A549 (cell line): ENCODE data around the gene STXBP6. TPM values are rescaled to one million over a fixed set of nuclear protein-coding genes. Genes with fewer than 3 reads are reported as not detected.
"Not testable (repeated sequence)": the region's sequence is repeated elsewhere in the genome, so short reads cannot be mapped to it uniquely, and the experiment has no call there.

Source experiments
- ATAC-seq, 2 experiments: fragments of 200-7000 bp in 1 of 2; fragments of >200 bp in 1 of 2; cut with Nextera tagmentation in 1 of 2; cut with Tn5 transposase in 1 of 2; 3 replicates each; pipeline versions ENCODE4 v1.8.0 to v1.9.1; 2018 to 2020; ENCODE audit warnings: mild to moderate bottlenecking in 1 of 2, moderate library complexity in 1 of 2
- CTCF ChIA-PET: fragments of 300-600 bp; sonication (Branson Sonifier 250); formaldehyde crosslinking; extraction: SDS; loops from one replicate; lab custom pipeline; 2021; ENCODE audit warnings: antibody characterized with exemption, inconsistent platforms; lab: Yijun Ruan, JAX
- POLR2A ChIA-PET: fragments of 350-600 bp; formaldehyde crosslinking; extraction: SDS; loops from one replicate; lab custom pipeline; 2021; ENCODE audit warnings: antibody characterized with exemption, inconsistent platforms; lab: Yijun Ruan, JAX
- DNase-seq, 2 experiments: peaks; one replicate each; pipeline versions ENCODE4 v3.0.0 to v3.0.0-alpha.2; 2011 to 2016; ENCODE audit warnings: low read depth in 1 of 2, low spot score in 1 of 2
- FAIRE-seq: peaks from 2 replicates; lab custom pipeline; 2011; peaks lifted over from hg19 to GRCh38; lab: Jason Lieb, UNC
- H3K27ac ChIP-seq, 2 experiments: fragments of >200 bp; sonication (Bioruptor Twin); formaldehyde crosslinking; 3 replicates each; pipeline ENCODE4 v1.5.1; 2016 to 2017
- H3K4me1 ChIP-seq: fragments of >200 bp; sonication (Bioruptor Twin); formaldehyde crosslinking; 3 replicates; pipeline ENCODE4 v1.6.1; 2016
- H3K4me2 ChIP-seq: fragments of >200 bp; sonication (Bioruptor Twin); formaldehyde crosslinking; 3 replicates; pipeline ENCODE4 v1.6.1; 2016
- H3K4me3 ChIP-seq: fragments of >200 bp; sonication (Bioruptor Twin); formaldehyde crosslinking; 3 replicates; pipeline ENCODE4 v1.5.1; 2016
- H3K9me3 ChIP-seq: fragments of >200 bp; sonication (Bioruptor Twin); formaldehyde crosslinking; 3 replicates; pipeline ENCODE4 v1.6.1; 2016
- BCL3 ChIP-seq: fragments of >200 bp; sonication (Bioruptor Twin); formaldehyde crosslinking; IDR thresholded peaks from 3 replicates; pipeline ENCODE4 v1.6.1; 2016
- CBX2 ChIP-seq: fragments of 200-600 bp; sonication (generic); IDR thresholded peaks from 2 replicates; pipeline ENCODE4 v1.6.1; 2016; ENCODE audit warnings: low read depth, mild to moderate bottlenecking, borderline replicate concordance
- CBX8 ChIP-seq: fragments of 200-600 bp; sonication (generic); IDR thresholded peaks from 2 replicates; pipeline ENCODE4 v1.6.1; 2016
- CHD4 ChIP-seq: fragments of 200-600 bp; sonication (generic); IDR thresholded peaks from 2 replicates; pipeline ENCODE4 v1.6.1; 2016; ENCODE audit warnings: antibody characterized with exemption, mild to moderate bottlenecking, borderline replicate concordance
- CTCF ChIP-seq: fragments of >200 bp; sonication (Bioruptor Twin); formaldehyde crosslinking; IDR thresholded peaks from 3 replicates; pipeline ENCODE4 v1.5.1; 2016
- EHMT2 ChIP-seq: fragments of 200-600 bp; sonication (generic); IDR thresholded peaks from 2 replicates; pipeline ENCODE4 v1.6.1; 2016; ENCODE audit warnings: antibody characterized with exemption, low read depth, mild to moderate bottlenecking, moderate library complexity
- ESRRA ChIP-seq: fragments of 150-350 bp; IDR thresholded peaks from 2 replicates; pipeline ENCODE4 v1.6.1; 2014; ENCODE audit warnings: mild to moderate bottlenecking, low read length, borderline replicate concordance
- FOXS1 ChIP-seq: fragments of 250-450 bp; sonication (Bioruptor Pico); IDR thresholded peaks from 2 replicates; pipeline ENCODE4 v1.5.0; 2020; ENCODE audit warnings: mild to moderate bottlenecking, moderate library complexity
- HDAC2 ChIP-seq: fragments of 200-600 bp; sonication (generic); IDR thresholded peaks from 2 replicates; pipeline ENCODE4 v1.6.1; 2016
- HES2 ChIP-seq: fragments of >200 bp; sonication (Bioruptor Twin); formaldehyde crosslinking; IDR thresholded peaks from 2 replicates; pipeline ENCODE4 v1.6.1; 2016
- HMGXB4 ChIP-seq: fragments of 250-450 bp; sonication (Bioruptor Pico); IDR thresholded peaks from 2 replicates; pipeline ENCODE4 v1.5.0; 2021; ENCODE audit warnings: mild to moderate bottlenecking, moderate library complexity, borderline replicate concordance
- HOXA7 ChIP-seq: fragments of 250-450 bp; sonication (Bioruptor Pico); IDR thresholded peaks from 2 replicates; pipeline ENCODE4 v1.5.0; 2020; ENCODE audit warnings: mild to moderate bottlenecking, moderate library complexity
- JUNB ChIP-seq: fragments of >200 bp; sonication (Bioruptor Twin); formaldehyde crosslinking; IDR thresholded peaks from 2 replicates; pipeline ENCODE4 v1.6.1; 2016
- KDM1A ChIP-seq: fragments of 200-600 bp; sonication (generic); IDR thresholded peaks from 2 replicates; pipeline ENCODE4 v1.6.1; 2016; ENCODE audit warnings: low read depth, mild to moderate bottlenecking
- KDM5A ChIP-seq: fragments of 200-600 bp; sonication (generic); IDR thresholded peaks from 2 replicates; pipeline ENCODE4 v1.6.1; 2016; ENCODE audit warnings: antibody characterized with exemption, mild to moderate bottlenecking
- MAX ChIP-seq: IDR thresholded peaks from 2 replicates; pipeline ENCODE4 v1.6.1; 2012
- MYC ChIP-seq: IDR thresholded peaks from 2 replicates; pipeline ENCODE4 v1.6.1; 2012; ENCODE audit warnings: mild to moderate bottlenecking, inconsistent platforms, low read length, improper control_type of control experiment, borderline replicate concordance
- NPAS2 ChIP-seq: fragments of 250-450 bp; sonication (Bioruptor Pico); IDR thresholded peaks from 2 replicates; pipeline ENCODE4 v1.8.0; 2022; ENCODE audit warnings: mild to moderate bottlenecking, moderate library complexity, borderline replicate concordance
- NR3C1 ChIP-seq: fragments of >200 bp; sonication (Bioruptor Twin); formaldehyde crosslinking; IDR thresholded peaks from 3 replicates; pipeline ENCODE4 v1.6.1; 2017
- PHF8 ChIP-seq: fragments of 200-600 bp; sonication (generic); IDR thresholded peaks from 2 replicates; pipeline ENCODE4 v1.6.1; 2016; ENCODE audit warnings: low read depth, mild to moderate bottlenecking, antibody characterized with exemption, moderate library complexity, borderline replicate concordance
- POLR2A ChIP-seq: IDR thresholded peaks from 2 replicates; pipeline ENCODE4 v1.6.1; 2012; ENCODE audit warnings: mild to moderate bottlenecking, low read length
- RAD21 ChIP-seq, 2 experiments: fragments of >200 bp in 1 of 2; sonication (Bioruptor Twin) in 1 of 2; formaldehyde crosslinking in 1 of 2; IDR thresholded peaks in 1 of 2; conservative IDR thresholded peaks in 1 of 2; 2 replicates in 1 of 2; 3 replicates in 1 of 2; pipeline ENCODE4 v1.6.1; 2012 to 2018; ENCODE audit warnings: inconsistent platforms in 1 of 2
- RFX5 ChIP-seq: fragments of 450-650 bp; IDR thresholded peaks from 2 replicates; pipeline ENCODE4 v1.7.1; 2014; ENCODE audit warnings: antibody characterized with exemption, mild to moderate bottlenecking, moderate library complexity
- SREBF2 ChIP-seq: fragments of 450-650 bp; IDR thresholded peaks from 2 replicates; pipeline ENCODE4 v1.6.1; 2014; ENCODE audit warnings: mild to moderate bottlenecking, moderate library complexity
- ZC3H11A ChIP-seq: fragments of 450-650 bp; IDR thresholded peaks from 2 replicates; pipeline ENCODE4 v1.6.1; 2014; ENCODE audit warnings: antibody characterized with exemption, mild to moderate bottlenecking
- ZNF302 ChIP-seq: fragments of 250-450 bp; sonication (Bioruptor Pico); IDR thresholded peaks from 2 replicates; pipeline ENCODE4 v1.9.0; 2021; ENCODE audit warnings: inconsistent platforms, mild to moderate bottlenecking, moderate library complexity
- ZSCAN20 ChIP-seq: fragments of 250-450 bp; sonication (Bioruptor Pico); IDR thresholded peaks from 2 replicates; pipeline ENCODE4 v1.8.0; 2022; ENCODE audit warnings: mild to moderate bottlenecking, moderate library complexity
- WGBS: methylation state at CpG from one replicate; pipeline ENCODE4 v1.1.6; 2017; ENCODE audit errors: missing lambda C conversion rate; 5-methylcytosine and 5-hydroxymethylcytosine counted together
- polyA plus RNA-seq, 4 experiments: library from polyadenylated mRNA; depleted of rRNA in 3 of 4; stranded (reverse); fragments of >200 nt; fragmentation: RNase III in 1 of 4; extraction: RNeasy Plus Mini Kit Qiagen cat#74134 plus additional on column Dnase treatment in 1 of 4; gene quantifications; 2 replicates in 3 of 4; 3 replicates in 1 of 4; pipeline ENCODE4 v1.2.3, GENCODE V29; 2011 to 2017

The STXBP6 gene
- polyA plus RNA-seq, 2 of the 4 experiments (the other 2 are of a cell fraction), result 1.7 to 6.3 TPM

- POLR2A ChIA-PET, H3K27ac ChIP-seq, H3K4me2 ChIP-seq, DNase-seq, FAIRE-seq, H3K4me3 ChIP-seq, ATAC-seq, CTCF ChIA-PET, H3K9me3 ChIP-seq: not testable (repeated sequence)
- TF ChIP-seq ZC3H11A, result peak; percentile 59
- WGBS, result 73% methylated on average over 6 of the region's 6 CpGs
- H3K4me1 ChIP-seq, result peaks cover 16% of the 10 kb centered on the region; the same call in 2 of the 3 replicates
These were observed 87.8 kb downstream of the STXBP6 start for GRCh38 chr14:24962118-24962517.

GRCh38 chr14:24960816-24961215 lies 89.1 kb downstream of the STXBP6 start:
- TF ChIP-seq SREBF2 (no peak), HES2 (no peak), CTCF (no peak), ZSCAN20 (CRISPR knock-in tag) (no peak), EHMT2 (no peak), HMGXB4 (CRISPR knock-in tag) (no peak), JUNB (no peak), BCL3 (no peak), RAD21 (conservative IDR thresholded peaks at IDR 0.05 in 1 of 2, IDR thresholded peaks at IDR 0.05 in 1 of 2) (no peak), CHD4 (no peak), HOXA7 (no peak), MAX (no peak), KDM5A (no peak), POLR2A (no peak), ZC3H11A (no peak), HDAC2 (no peak), CBX2 (no peak), PHF8 (no peak)
- no peak for ATAC-seq
- POLR2A ChIA-PET, result no interaction called here
- no peak for DNase-seq
- Histone ChIP-seq H3K27ac (no peak overlapping the region), H3K4me3 (no peak overlapping the region), H3K4me1 (0 out of 3 replicates have a peak, but pooled peaks cover 5% of the 10 kb centered on the region), H3K9me3 (no peaks in the 10 kb centered on the region), H3K4me2 (no peak overlapping the region)
- WGBS, result 27% methylated on average over 2 of the region's 2 CpGs
- CTCF ChIA-PET, result no interaction called here
- FAIRE-seq, result no peak

GRCh38 chr14:24959791-24960331 lies 90.1 kb downstream of the STXBP6 start:
- H3K4me2 ChIP-seq, result no peak overlapping the region
- no peaks in the 10 kb centered on the region for H3K9me3 ChIP-seq
- no peak overlapping the region for H3K27ac ChIP-seq
- no peak overlapping the region for H3K4me3 ChIP-seq
- FAIRE-seq (no peak), ATAC-seq (no peak), DNase-seq (no peak)
- WGBS, result 8% methylated on average over 1 of the region's 1 CpG
- CTCF ChIA-PET, result no interaction called here
- 0 out of 3 replicates have a peak, but pooled peaks cover 4% of the 10 kb centered on the region for H3K4me1 ChIP-seq
- POLR2A ChIA-PET, result no interaction called here
- no peak for TF ChIP-seq POLR2A
- no peak for TF ChIP-seq NPAS2 (CRISPR knock-in tag)
- no peak for TF ChIP-seq BCL3
- TF ChIP-seq CBX8, result no peak
- TF ChIP-seq ESRRA, result no peak
- no peak for TF ChIP-seq ZNF302 (CRISPR knock-in tag)
- TF ChIP-seq HMGXB4 (CRISPR knock-in tag), result no peak
- no peak for TF ChIP-seq MYC
- TF ChIP-seq KDM1A, result no peak
- TF ChIP-seq NR3C1, result no peak
- no peak for TF ChIP-seq RFX5
- TF ChIP-seq FOXS1 (CRISPR knock-in tag), result no peak
